Measurements from ENCODE around the gene WNK1.

The WNK1 gene

DNA sequence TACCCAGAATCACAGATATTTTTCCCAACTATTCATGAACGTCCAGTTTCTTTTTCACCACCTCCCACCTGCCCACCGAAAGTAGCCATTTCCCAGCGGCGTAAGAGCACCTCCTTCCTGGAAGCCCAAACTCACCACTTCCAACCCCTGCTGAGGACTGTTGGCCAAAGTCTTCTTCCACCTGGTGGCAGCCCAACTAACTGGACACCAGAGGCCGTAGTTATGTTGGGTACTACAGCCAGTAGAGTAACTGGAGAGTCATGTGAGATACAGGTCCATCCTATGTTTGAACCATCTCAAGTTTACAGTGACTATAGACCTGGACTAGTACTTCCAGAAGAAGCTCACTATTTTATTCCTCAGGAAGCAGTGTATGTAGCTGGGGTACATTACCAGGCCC, 115.5 kb downstream of the WNK1 start:
- no peak overlapping the region for H3K4me3 Mint-ChIP-seq
- peaks cover 23% of the 10 kb centered on the region for H3K4me1 Mint-ChIP-seq (ENCODE audit: low read depth)
- no peak for DNase-seq
- peaks cover 83% of the 10 kb centered on the region for H3K36me3 Mint-ChIP-seq (ENCODE audit: low read depth)
- peak overlapping the region; percentile 79 for H3K27ac Mint-ChIP-seq
- no peaks in the 10 kb centered on the region for H3K9me3 Mint-ChIP-seq
- no peaks in the 10 kb centered on the region for H3K27me3 Mint-ChIP-seq

DNA sequence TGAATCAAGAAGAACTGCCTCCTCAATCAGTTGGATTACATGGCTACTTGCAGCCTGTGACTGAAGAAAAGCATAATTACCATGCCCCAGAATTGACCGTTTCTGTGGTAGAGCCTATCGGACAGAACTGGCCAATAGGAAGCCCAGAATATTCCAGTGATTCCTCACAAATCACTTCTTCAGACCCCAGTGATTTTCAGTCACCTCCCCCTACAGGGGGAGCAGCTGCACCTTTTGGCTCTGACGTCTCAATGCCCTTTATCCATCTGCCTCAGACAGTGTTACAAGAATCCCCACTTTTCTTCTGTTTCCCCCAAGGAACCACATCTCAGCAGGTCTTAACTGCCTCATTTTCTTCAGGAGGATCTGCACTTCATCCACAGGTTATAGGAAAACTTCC, 116.3 kb downstream of the WNK1 start:
- Mint-ChIP-seq H3K9me3 (no peaks in the 10 kb centered on the region), H3K36me3 (ENCODE audit: low read depth) (peaks cover 83% of the 10 kb centered on the region), H3K27ac (no peak overlapping the region), H3K4me3 (no peak overlapping the region), H3K4me1 (ENCODE audit: low read depth) (peaks cover 28% of the 10 kb centered on the region), H3K27me3 (no peaks in the 10 kb centered on the region)
- no peak for DNase-seq

DNA sequence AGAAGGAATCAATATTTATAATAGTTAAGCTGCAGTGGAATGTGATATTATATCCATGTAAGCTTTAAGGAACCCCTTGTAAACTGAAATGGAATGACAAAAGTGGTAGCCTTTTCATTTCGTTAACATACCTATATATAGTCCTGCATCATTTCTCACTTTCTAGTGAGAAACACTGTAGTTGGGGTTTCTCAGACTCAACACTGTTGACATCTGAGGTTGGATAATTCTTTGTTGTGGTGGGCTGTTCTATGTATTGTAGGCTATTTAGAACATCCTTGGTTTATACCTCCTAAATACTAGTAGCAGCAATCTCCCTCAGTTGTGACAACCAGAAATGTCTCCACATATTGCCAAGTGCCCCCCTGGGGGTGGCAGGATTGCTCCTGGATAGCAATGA, 118.0 kb downstream of the WNK1 start:
- DNase-seq = no peak
- H3K4me1 Mint-ChIP-seq (ENCODE audit: low read depth) = peaks cover 34% of the 10 kb centered on the region
- peaks cover 82% of the 10 kb centered on the region for H3K36me3 Mint-ChIP-seq (ENCODE audit: low read depth)
- H3K27me3 Mint-ChIP-seq = no peaks in the 10 kb centered on the region
- no peaks in the 10 kb centered on the region for H3K9me3 Mint-ChIP-seq
- H3K4me3 Mint-ChIP-seq = no peak overlapping the region
- H3K27ac Mint-ChIP-seq = no peak overlapping the region

DNA sequence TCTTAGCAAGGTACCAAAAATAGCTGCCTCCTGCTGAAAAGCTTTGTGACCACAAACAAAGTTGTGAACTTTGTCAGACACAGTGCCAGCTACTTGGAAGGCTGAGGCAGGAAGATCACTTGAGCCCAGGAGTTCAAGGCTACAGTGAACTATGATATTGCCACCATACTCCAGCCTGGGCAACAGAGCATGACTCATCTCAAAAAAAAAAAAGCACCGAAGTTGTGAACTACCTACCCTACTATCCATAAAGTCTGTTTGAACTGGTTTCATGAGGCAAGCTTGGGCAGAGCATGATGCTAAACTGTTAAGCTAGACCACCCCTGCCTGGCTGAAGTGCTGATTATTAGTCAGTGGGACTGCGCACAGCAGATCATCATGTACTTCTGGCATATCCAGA, 121.6 kb downstream of the WNK1 start:
- no peak overlapping the region for H3K4me3 Mint-ChIP-seq
- H3K27ac Mint-ChIP-seq = peak overlapping the region; percentile 73
- no peaks in the 10 kb centered on the region for H3K9me3 Mint-ChIP-seq
- no peaks in the 10 kb centered on the region for H3K27me3 Mint-ChIP-seq
- no peak for DNase-seq
- H3K4me1 Mint-ChIP-seq (ENCODE audit: low read depth) = peaks cover 28% of the 10 kb centered on the region
- H3K36me3 Mint-ChIP-seq (ENCODE audit: low read depth) = peaks cover 74% of the 10 kb centered on the region

DNA sequence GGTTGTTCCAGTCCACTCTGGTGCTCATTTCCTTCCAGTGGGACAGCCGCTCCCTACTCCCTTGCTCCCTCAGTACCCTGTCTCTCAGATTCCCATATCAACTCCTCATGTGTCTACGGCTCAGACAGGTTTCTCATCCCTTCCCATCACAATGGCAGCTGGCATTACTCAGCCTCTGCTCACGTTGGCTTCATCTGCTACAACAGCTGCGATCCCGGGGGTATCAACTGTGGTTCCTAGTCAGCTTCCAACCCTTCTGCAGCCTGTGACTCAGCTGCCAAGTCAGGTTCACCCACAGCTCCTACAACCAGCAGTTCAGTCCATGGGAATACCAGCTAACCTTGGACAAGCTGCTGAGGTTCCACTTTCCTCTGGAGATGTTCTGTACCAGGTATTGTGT, 127.3 kb downstream of the WNK1 start:
- H3K9me3 Mint-ChIP-seq = no peaks in the 10 kb centered on the region
- no peak for DNase-seq
- no peaks in the 10 kb centered on the region for H3K27me3 Mint-ChIP-seq
- H3K36me3 Mint-ChIP-seq (ENCODE audit: low read depth) = peaks cover 87% of the 10 kb centered on the region
- no peak overlapping the region for H3K4me3 Mint-ChIP-seq
- peaks cover 6% of the 10 kb centered on the region for H3K4me1 Mint-ChIP-seq (ENCODE audit: low read depth)
- peak overlapping the region; percentile 27 for H3K27ac Mint-ChIP-seq

DNA sequence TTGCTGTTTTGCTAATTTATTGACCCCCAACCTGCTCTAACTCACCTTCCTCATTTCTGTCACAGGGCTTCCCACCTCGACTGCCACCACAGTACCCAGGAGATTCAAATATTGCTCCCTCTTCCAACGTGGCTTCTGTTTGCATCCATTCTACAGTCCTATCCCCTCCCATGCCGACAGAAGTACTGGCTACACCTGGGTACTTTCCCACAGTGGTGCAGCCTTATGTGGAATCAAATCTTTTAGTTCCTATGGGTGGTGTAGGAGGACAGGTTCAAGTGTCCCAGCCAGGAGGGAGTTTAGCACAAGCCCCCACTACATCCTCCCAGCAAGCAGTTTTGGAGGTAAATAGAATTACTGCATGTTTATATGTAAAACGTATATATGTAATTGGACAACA, 128.3 kb downstream of the WNK1 start:
- DNase-seq = no peak
- H3K27me3 Mint-ChIP-seq = no peaks in the 10 kb centered on the region
- no peaks in the 10 kb centered on the region for H3K9me3 Mint-ChIP-seq
- H3K4me1 Mint-ChIP-seq (ENCODE audit: low read depth) = peaks cover 6% of the 10 kb centered on the region
- peaks cover 88% of the 10 kb centered on the region for H3K36me3 Mint-ChIP-seq (ENCODE audit: low read depth)
- H3K4me3 Mint-ChIP-seq = no peak overlapping the region
- peak overlapping the region; percentile 61 for H3K27ac Mint-ChIP-seq

DNA sequence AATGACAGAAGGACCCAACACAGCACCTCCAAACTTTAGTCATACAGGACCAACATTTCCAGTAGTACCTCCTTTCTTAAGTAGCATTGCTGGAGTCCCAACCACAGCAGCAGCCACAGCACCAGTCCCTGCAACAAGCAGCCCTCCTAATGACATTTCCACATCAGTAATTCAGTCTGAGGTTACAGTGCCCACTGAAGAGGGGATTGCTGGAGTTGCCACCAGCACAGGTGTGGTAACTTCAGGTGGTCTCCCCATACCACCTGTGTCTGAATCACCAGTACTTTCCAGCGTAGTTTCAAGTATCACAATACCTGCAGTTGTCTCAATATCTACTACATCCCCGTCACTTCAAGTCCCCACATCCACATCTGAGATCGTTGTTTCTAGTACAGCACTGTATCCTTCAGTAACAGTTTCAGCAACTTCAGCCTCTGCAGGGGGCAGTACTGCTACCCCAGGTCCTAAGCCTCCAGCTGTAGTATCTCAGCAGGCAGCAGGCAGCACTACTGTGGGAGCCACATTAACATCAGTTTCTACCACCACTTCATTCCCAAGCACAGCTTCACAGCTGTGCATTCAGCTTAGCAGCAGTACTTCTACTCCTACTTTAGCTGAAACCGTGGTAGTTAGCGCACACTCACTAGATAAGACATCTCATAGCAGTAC, 132.5 kb downstream of the WNK1 start:
- DNase-seq = no peak
- no peaks in the 10 kb centered on the region for H3K9me3 Mint-ChIP-seq
- peaks cover 6% of the 10 kb centered on the region for H3K4me1 Mint-ChIP-seq (ENCODE audit: low read depth)
- H3K27me3 Mint-ChIP-seq = no peaks in the 10 kb centered on the region
- no peak overlapping the region for H3K4me3 Mint-ChIP-seq
- peak overlapping the region; percentile 58 for H3K27ac Mint-ChIP-seq
- H3K36me3 Mint-ChIP-seq (ENCODE audit: low read depth) = peaks cover 96% of the 10 kb centered on the region

DNA sequence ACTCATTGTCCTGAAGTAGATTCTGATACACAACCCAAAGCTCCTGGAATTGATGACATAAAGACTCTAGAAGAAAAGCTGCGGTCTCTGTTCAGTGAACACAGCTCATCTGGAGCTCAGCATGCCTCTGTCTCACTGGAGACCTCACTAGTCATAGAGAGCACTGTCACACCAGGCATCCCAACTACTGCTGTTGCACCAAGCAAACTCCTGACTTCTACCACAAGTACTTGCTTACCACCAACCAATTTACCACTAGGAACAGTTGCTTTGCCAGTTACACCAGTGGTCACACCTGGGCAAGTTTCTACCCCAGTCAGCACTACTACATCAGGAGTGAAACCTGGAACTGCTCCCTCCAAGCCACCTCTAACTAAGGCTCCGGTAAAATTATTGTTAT, 133.3 kb downstream of the WNK1 start:
- H3K9me3 Mint-ChIP-seq = no peaks in the 10 kb centered on the region
- peaks cover 4% of the 10 kb centered on the region for H3K4me1 Mint-ChIP-seq (ENCODE audit: low read depth)
- H3K36me3 Mint-ChIP-seq (ENCODE audit: low read depth) = peaks cover 95% of the 10 kb centered on the region
- H3K27me3 Mint-ChIP-seq = no peaks in the 10 kb centered on the region
- no peak overlapping the region for H3K4me3 Mint-ChIP-seq
- peak overlapping the region; percentile 71 for H3K27ac Mint-ChIP-seq
- no peak for DNase-seq

DNA sequence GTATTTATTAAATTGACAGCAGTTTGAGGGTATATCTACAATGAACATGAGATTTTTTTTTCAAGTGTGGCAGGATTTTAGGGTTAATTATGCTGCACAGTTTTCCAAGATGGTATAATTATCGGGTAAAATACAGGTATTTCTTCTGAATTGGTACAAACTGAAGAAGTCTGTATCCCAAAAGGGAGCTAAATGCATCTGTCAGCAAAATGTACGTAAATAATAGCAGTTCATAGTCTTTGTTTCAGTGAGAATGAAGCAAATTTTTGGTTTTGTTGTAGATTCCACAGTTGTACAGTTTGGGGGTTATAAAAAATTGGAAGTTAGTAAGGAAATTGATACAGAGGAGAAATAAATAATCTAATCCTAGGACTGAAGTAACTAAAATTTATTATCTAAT, 133.8 kb downstream of the WNK1 start:
- H3K4me1 Mint-ChIP-seq (ENCODE audit: low read depth) = peaks cover 4% of the 10 kb centered on the region
- no peaks in the 10 kb centered on the region for H3K27me3 Mint-ChIP-seq
- H3K4me3 Mint-ChIP-seq = no peak overlapping the region
- DNase-seq = no peak
- H3K9me3 Mint-ChIP-seq = no peaks in the 10 kb centered on the region
- H3K27ac Mint-ChIP-seq = no peak overlapping the region
- peaks cover 95% of the 10 kb centered on the region for H3K36me3 Mint-ChIP-seq (ENCODE audit: low read depth)

DNA sequence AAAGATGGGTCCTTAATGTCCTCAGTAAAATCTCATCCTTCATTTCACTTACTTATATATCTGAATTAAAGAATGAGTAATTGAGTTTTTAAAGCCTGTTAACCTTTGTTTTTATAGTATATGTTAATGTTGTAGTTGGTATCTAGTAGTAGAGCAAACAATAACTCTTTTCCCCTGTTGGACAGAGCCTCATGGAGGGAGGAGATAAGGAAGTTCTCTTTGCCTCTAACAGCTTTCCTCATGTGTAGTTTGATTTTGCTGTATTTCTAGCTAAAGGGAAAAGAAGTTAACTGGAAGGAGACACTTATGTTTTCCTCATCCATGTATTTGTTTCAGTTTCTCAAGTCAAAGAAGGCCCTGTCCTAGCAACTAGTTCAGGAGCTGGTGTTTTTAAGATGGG, 141.8 kb downstream of the WNK1 start:
- no peaks in the 10 kb centered on the region for H3K27me3 Mint-ChIP-seq
- peaks cover 85% of the 10 kb centered on the region for H3K36me3 Mint-ChIP-seq (ENCODE audit: low read depth)
- DNase-seq = no peak
- H3K27ac Mint-ChIP-seq = peak overlapping the region; percentile 24
- no peaks in the 10 kb centered on the region for H3K4me1 Mint-ChIP-seq (ENCODE audit: low read depth)
- no peaks in the 10 kb centered on the region for H3K9me3 Mint-ChIP-seq
- no peak overlapping the region for H3K4me3 Mint-ChIP-seq

DNA sequence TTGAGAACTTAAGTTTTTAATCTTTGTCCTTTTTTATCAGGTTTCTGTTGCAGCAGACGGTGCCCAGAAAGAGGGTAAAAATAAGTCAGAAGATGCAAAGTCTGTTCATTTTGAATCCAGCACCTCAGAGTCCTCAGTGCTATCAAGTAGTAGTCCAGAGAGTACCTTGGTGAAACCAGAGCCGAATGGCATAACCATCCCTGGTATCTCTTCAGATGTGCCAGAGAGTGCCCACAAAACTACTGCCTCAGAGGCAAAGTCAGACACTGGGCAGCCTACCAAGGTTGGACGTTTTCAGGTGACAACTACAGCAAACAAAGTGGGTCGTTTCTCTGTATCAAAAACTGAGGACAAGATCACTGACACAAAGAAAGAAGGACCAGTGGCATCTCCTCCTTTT, 143.7 kb downstream of the WNK1 start:
- Mint-ChIP-seq H3K27me3 (no peaks in the 10 kb centered on the region), H3K9me3 (no peaks in the 10 kb centered on the region), H3K4me1 (ENCODE audit: low read depth) (no peaks in the 10 kb centered on the region), H3K36me3 (ENCODE audit: low read depth) (peaks cover 89% of the 10 kb centered on the region), H3K27ac (peak overlapping the region; percentile 40), H3K4me3 (no peak overlapping the region)
- DNase-seq = no peak

DNA sequence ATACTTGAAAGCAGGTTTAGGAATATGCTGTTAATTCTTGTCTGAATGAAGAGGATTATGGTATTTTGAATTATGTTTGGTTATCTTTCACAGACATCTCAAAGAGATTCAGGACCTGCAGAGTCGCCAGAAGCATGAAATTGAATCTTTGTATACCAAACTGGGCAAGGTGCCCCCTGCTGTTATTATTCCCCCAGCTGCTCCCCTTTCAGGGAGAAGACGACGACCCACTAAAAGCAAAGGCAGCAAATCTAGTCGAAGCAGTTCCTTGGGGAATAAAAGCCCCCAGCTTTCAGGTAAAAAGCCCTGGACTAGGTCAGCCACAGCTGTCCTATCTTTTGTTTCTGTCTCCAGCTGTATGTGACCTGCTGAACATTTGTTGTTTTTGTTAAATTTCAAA, 145.0 kb downstream of the WNK1 start:
- Mint-ChIP-seq H3K27ac (peak overlapping the region; percentile 5), H3K27me3 (no peaks in the 10 kb centered on the region), H3K9me3 (no peaks in the 10 kb centered on the region), H3K4me1 (ENCODE audit: low read depth) (peaks cover under 1% of the 10 kb centered on the region), H3K36me3 (ENCODE audit: low read depth) (peaks cover 92% of the 10 kb centered on the region), H3K4me3 (no peak overlapping the region)
- no peak for DNase-seq

DNA sequence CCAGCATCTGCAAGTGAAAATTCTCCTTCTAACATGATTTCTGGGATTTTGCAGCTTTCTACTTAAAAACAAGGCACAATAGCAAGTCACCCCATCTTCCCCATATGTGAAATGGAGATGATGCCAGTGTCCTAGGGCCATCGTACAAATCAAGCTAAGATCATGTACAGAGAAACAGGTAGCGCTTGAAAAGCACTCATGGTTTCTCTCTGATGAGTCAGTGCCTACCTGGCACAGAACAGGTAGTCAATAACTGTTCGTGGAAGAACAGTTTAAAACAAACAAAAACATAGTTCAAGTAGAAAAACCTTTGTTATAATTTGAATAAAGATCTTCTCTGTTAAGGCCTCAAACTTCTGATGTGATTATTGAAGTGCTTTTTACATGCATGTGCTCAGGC, 150.2 kb downstream of the WNK1 start:
- peak overlapping the region; percentile 79 for H3K27ac Mint-ChIP-seq
- peaks cover 95% of the 10 kb centered on the region for H3K36me3 Mint-ChIP-seq (ENCODE audit: low read depth)
- H3K4me1 Mint-ChIP-seq (ENCODE audit: low read depth) = peaks cover 35% of the 10 kb centered on the region

DNA sequence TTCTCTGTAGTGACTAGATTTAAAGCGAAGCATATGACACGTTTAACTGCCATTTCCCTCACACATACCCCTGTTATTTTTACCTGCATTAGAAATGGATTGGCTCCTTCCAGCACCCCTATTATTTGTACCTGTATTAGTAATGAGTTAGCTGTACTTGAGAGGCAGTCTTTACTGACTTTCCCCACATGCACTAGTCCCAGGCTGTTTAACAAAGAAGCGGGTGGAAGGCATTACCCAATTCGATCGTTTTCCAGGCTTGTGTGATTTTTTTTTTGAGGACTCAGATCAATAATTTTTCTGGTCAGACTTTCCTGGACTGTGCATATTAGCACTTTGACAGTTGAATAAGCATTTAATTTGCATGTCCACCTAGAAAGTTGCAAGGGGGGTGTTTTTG, 150.7 kb downstream of the WNK1 start:
- Mint-ChIP-seq H3K36me3 (ENCODE audit: low read depth) (peaks cover 95% of the 10 kb centered on the region), H3K27ac (peak overlapping the region; percentile 79), H3K27me3 (no peaks in the 10 kb centered on the region), H3K4me3 (no peak overlapping the region), H3K9me3 (no peaks in the 10 kb centered on the region), H3K4me1 (ENCODE audit: low read depth) (peaks cover 35% of the 10 kb centered on the region)
- no peak for DNase-seq

More for the DNA sequence above, 150.2 kb downstream of the WNK1 start:
- no peaks in the 10 kb centered on the region for H3K27me3 Mint-ChIP-seq
- DNase-seq = no peak
- no peak overlapping the region for H3K4me3 Mint-ChIP-seq
- H3K9me3 Mint-ChIP-seq = no peaks in the 10 kb centered on the region

DNA sequence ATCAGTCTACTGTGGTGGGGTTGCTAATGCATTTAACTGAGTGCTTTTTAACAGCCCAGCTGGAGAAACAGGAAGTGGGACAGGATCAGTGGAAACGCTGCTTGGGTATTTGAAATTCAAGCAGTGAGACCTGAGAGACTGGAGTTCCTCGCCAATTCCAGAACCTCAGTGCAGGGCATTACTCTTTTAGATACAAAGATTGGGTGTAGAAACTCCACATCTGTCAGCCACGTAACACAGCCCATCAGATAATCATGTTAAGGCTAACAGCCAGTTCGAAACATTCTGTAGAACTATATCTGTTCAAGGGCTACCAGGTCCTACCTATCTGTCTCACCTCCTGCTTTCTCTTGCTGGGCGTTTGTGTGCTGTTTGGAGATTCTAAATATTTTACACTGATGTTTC, 151.6 kb downstream of the WNK1 start:
- Mint-ChIP-seq H3K4me1 (ENCODE audit: low read depth) (peaks cover 35% of the 10 kb centered on the region), H3K27ac (peak overlapping the region; percentile 79), H3K4me3 (no peak overlapping the region), H3K27me3 (no peaks in the 10 kb centered on the region), H3K9me3 (no peaks in the 10 kb centered on the region), H3K36me3 (ENCODE audit: low read depth) (peaks cover 96% of the 10 kb centered on the region)
- DNase-seq = no peak
